HUES6 (cell line): Measurements from ENCODE around the gene ZFP1.
"Not testable (repeated sequence)": the region's sequence is repeated elsewhere in the genome, so short reads cannot be mapped to it uniquely, and the experiment has no call there.

ENCODE experiments used
- H3K27ac ChIP-seq: 2 replicates; pipeline ENCODE4 v1.7.0; 2013; ENCODE audit warnings: low read depth, mild to moderate bottlenecking, low read length, inconsistent platforms
- H3K27me3 ChIP-seq: 2 replicates; pipeline ENCODE4 v1.6.1; 2013; ENCODE audit warnings: low read length; ENCODE audit not compliant: control insufficient read depth, insufficient read depth
- H3K36me3 ChIP-seq: 2 replicates; pipeline ENCODE4 v1.6.1; 2013; ENCODE audit warnings: low read length; ENCODE audit not compliant: control insufficient read depth, insufficient read depth
- H3K4me1 ChIP-seq: 2 replicates; pipeline ENCODE4 v1.6.1; 2013; ENCODE audit warnings: low read length; ENCODE audit not compliant: control insufficient read depth, insufficient read depth
- H3K4me3 ChIP-seq: 2 replicates; pipeline ENCODE4 v1.5.1; 2013; ENCODE audit warnings: low read depth, low read length
- H3K9ac ChIP-seq: one replicate; pipeline ENCODE4 v1.6.1; 2013; ENCODE audit warnings: mild to moderate bottlenecking, low read length
- H3K9me3 ChIP-seq: 2 replicates; pipeline ENCODE4 v1.6.1; 2013; ENCODE audit warnings: low read depth, low read length; ENCODE audit not compliant: control insufficient read depth, insufficient read depth

ZFP1 gene

DNA sequence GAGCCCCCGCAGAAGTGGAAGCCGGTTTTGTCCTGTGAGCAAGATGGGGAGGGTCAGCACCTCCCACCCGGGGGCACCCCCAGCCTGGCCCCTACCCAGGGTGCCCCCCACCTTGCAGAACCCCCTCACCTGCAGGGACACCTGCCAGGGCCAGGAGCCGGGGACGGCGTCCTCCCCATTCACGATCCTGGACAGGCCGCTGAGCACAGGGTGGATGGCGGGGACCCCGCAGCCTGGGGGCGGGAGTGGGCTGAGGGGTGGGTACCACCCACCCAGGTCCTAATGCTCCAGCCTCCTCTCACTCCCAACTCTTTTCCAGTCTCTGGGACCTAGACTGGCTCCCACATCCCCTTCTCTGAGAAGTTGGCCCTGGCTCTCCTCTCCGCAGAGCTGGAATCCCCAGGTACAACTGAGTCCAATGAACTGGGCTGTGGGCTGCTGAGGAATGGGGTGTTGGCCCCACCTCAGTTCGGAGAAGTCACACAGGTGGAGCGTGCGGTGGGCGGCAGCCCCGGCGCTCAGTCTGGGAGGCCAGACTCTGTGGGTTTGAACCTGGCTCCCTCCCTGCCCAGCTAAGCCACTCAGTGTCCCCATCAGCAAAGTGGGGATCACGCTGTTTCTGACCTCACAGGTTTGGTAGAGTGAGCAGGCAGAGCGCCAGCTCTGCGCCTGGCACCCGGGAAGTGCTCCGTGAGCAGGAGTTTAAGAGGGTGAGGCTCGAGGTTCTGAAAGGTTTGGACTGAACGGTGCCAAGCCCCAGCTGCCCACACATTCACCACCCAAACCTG, 57.8 kb downstream of the ZFP1 start:
- H3K27ac ChIP-seq, H3K9ac ChIP-seq, H3K27me3 ChIP-seq, H3K4me1 ChIP-seq, H3K9me3 ChIP-seq, H3K36me3 ChIP-seq, H3K4me3 ChIP-seq: not testable (repeated sequence)

- H3K9ac ChIP-seq: no peak within 1 kb of the TSS
- peaks cover 6% of the 10 kb centered on the region; the same call in 1 of the 2 replicates for H3K4me1 ChIP-seq
- H3K27ac ChIP-seq: no peak within 1 kb of the TSS
- H3K9me3 ChIP-seq: no peaks in the 10 kb centered on the region
- no peaks in the 10 kb centered on the region for H3K36me3 ChIP-seq
- H3K4me3 ChIP-seq: no peak within 1 kb of the TSS
- H3K27me3 ChIP-seq: no peaks in the 10 kb centered on the region
Observed at GRCh38 chr16:75206749-75207451, 58.6 kb downstream of the ZFP1 start, which contains the start of gene CTRB2. Gene CTRB2, minus strand, starts transcription at chr16:75207161. Its CDS starts 20 bp downstream, at chr16:75207141.

- peaks cover 6% of the 10 kb centered on the region; the same call in 1 of the 2 replicates for H3K4me1 ChIP-seq
- no peak overlapping the region for H3K27ac ChIP-seq
- H3K27me3 ChIP-seq: no peaks in the 10 kb centered on the region
- H3K9me3 ChIP-seq: no peaks in the 10 kb centered on the region
- no peaks in the 10 kb centered on the region for H3K36me3 ChIP-seq
- H3K4me3 ChIP-seq: no peak overlapping the region
- no peak overlapping the region for H3K9ac ChIP-seq
Observed at GRCh38 chr16:75207831-75208230, 59.5 kb downstream of the ZFP1 start.

- H3K36me3 ChIP-seq: no peaks in the 10 kb centered on the region
- H3K4me1 ChIP-seq: peaks cover 6% of the 10 kb centered on the region; the same call in 1 of the 2 replicates
- no peak overlapping the region for H3K27ac ChIP-seq
- no peaks in the 10 kb centered on the region for H3K9me3 ChIP-seq
- no peak overlapping the region for H3K4me3 ChIP-seq
- no peak overlapping the region for H3K9ac ChIP-seq
- H3K27me3 ChIP-seq: no peaks in the 10 kb centered on the region
Observed at GRCh38 chr16:75208242-75208825, 60.0 kb downstream of the ZFP1 start.

- Histone ChIP-seq H3K27ac (no peak overlapping the region), H3K27me3 (no peaks in the 10 kb centered on the region), H3K9ac (no peak overlapping the region)
Observed at GRCh38 chr16:75208861-75209505, 60.7 kb downstream of the ZFP1 start.

DNA sequence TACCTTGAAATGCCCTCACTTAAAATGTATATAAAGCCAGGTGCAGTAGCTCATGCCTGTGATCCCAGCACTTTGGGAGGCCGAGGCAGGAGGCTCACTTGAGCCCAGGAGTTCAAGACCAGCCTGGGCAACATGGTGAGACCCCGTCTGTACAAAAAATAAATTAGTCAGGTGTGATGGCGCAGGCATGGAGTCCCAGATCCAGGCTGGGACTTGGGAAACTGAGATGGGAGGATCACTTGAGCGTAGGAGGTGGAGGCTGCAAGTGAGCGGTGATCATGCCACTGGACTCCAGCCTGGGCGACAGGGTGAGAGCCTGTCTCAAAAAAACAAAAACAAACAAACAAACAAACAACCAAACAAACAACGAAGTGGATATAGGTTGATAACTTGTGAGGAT, 61.2 kb downstream of the ZFP1 start:
- not testable (repeated sequence) for H3K27me3 ChIP-seq, H3K9me3 ChIP-seq, H3K36me3 ChIP-seq, H3K4me3 ChIP-seq, H3K27ac ChIP-seq, H3K9ac ChIP-seq, H3K4me1 ChIP-seq

More at GRCh38 chr16:75208861-75209505, 60.7 kb downstream of the ZFP1 start:
- Histone ChIP-seq H3K9me3 (no peaks in the 10 kb centered on the region), H3K4me3 (no peak overlapping the region), H3K4me1 (peaks cover under 1% of the 10 kb centered on the region; the same call in 1 of the 2 replicates), H3K36me3 (no peaks in the 10 kb centered on the region)

GRCh38 chr16:75209944-75210343, 61.6 kb downstream of the ZFP1 start:
- Histone ChIP-seq H3K27me3 (no peaks in the 10 kb centered on the region), H3K27ac (no peak overlapping the region), H3K4me3 (no peak overlapping the region), H3K9ac (no peak overlapping the region), H3K9me3 (no peaks in the 10 kb centered on the region), H3K36me3 (no peaks in the 10 kb centered on the region), H3K4me1 (no peaks in the 10 kb centered on the region)

GRCh38 chr16:75211286-75211685, 63.0 kb downstream of the ZFP1 start:
- not testable (repeated sequence) for H3K9ac ChIP-seq, H3K27ac ChIP-seq, H3K4me1 ChIP-seq, H3K27me3 ChIP-seq, H3K9me3 ChIP-seq, H3K36me3 ChIP-seq, H3K4me3 ChIP-seq

- H3K27me3 ChIP-seq: no peaks in the 10 kb centered on the region
- no peak overlapping the region for H3K9ac ChIP-seq
- H3K4me1 ChIP-seq: no peaks in the 10 kb centered on the region
- no peak overlapping the region for H3K27ac ChIP-seq
- H3K4me3 ChIP-seq: no peak overlapping the region
- H3K36me3 ChIP-seq: no peaks in the 10 kb centered on the region
- H3K9me3 ChIP-seq: no peaks in the 10 kb centered on the region
Observed at GRCh38 chr16:75216127-75216526, 67.8 kb downstream of the ZFP1 start.

- H3K36me3 ChIP-seq: no peaks in the 10 kb centered on the region
- H3K9ac ChIP-seq: no peak overlapping the region
- no peaks in the 10 kb centered on the region for H3K27me3 ChIP-seq
- no peaks in the 10 kb centered on the region for H3K4me1 ChIP-seq
- no peak overlapping the region for H3K27ac ChIP-seq
- H3K4me3 ChIP-seq: no peak overlapping the region
- H3K9me3 ChIP-seq: no peaks in the 10 kb centered on the region
Observed at GRCh38 chr16:75216576-75216975, 68.3 kb downstream of the ZFP1 start.
